Left ventricle myocardium inferior (tissue), 1 donor: ENCODE data around the gene AFF1. TPM values are rescaled to one million over a fixed set of nuclear protein-coding genes. Genes with fewer than 3 reads are reported as not detected.
A peak's percentile ranks its signal among the peaks of the same experiment; 100 is the strongest.

Experiments used
- DNase-seq: peaks from one replicate; pipeline ENCODE4 v3.0.0-alpha.2; 2020
- H3K27ac ChIP-seq: fragments of 200-600 bp; replicated peaks from 2 replicates; pipeline ENCODE4 v1.8.0; 2021
- H3K27me3 ChIP-seq: fragments of 200-600 bp; 2 replicates; pipeline ENCODE4 v1.8.0; 2021; ENCODE audit warnings: low read depth
- H3K36me3 ChIP-seq: fragments of 200-600 bp; 2 replicates; pipeline ENCODE4 v1.8.0; 2021
- H3K4me1 ChIP-seq: fragments of 200-600 bp; 2 replicates; pipeline ENCODE4 v1.8.0; 2021
- H3K4me3 ChIP-seq: fragments of 200-600 bp; 2 replicates; pipeline ENCODE4 v1.8.0; 2021; ENCODE audit warnings: mild to moderate bottlenecking, moderate library complexity
- H3K9me3 ChIP-seq: fragments of 200-600 bp; replicated peaks from 2 replicates; pipeline ENCODE4 v1.8.0; 2021
- CTCF ChIP-seq: fragments of 200-600 bp; IDR thresholded peaks from 2 replicates; pipeline ENCODE4 v1.8.0; 2021; ENCODE audit warnings: antibody characterized with exemption, mild to moderate bottlenecking, borderline replicate concordance
- intact Hi-C: fragments of 100-400 bp; cut with micrococcal nuclease; formaldehyde crosslinking; loops from one replicate; pipeline ENCODE4 v1.11.0; 2022
- total RNA-seq: library from RNA; stranded (reverse); fragmentation: NEBNext Ultra II Directional; extraction: Animal tissue kit (Norgen Biotek cat#: 25700); gene quantifications from one replicate; pipeline ENCODE4 v1.2.1, GENCODE V29; 2021
- donor health status: DM: no; HTN: yes; CAD: no; lungs with severe emphysema.

The AFF1 gene
- total RNA-seq, 1 donor from 2014 or later = 67.9 TPM

- Histone ChIP-seq H3K9me3 (no peaks in the 10 kb centered on the region), H3K36me3 (peaks cover 8% of the 10 kb centered on the region), H3K4me3 (no peak overlapping the region), H3K27ac (no peak overlapping the region), H3K4me1 (no peaks in the 10 kb centered on the region), H3K27me3 (no peaks in the 10 kb centered on the region)
- DNase-seq = no peak
- TF ChIP-seq CTCF = peak; percentile 92
- intact Hi-C loops = loop anchor here (5.0 kb wide), 1 partner anchor 87 kb away; no protein-coding TSS in a partner anchor
Observed at GRCh38 chr4:87150498-87151261, 215.9 kb downstream of the AFF1 start.

GRCh38 chr4:87151730-87152129, 216.9 kb downstream of the AFF1 start:
- intact Hi-C loops = loop anchor here (5.0 kb wide), 1 partner anchor 86 kb away; no protein-coding TSS in a partner anchor
- H3K27ac ChIP-seq = no peak overlapping the region

GRCh38 chr4:87152310-87153041, 217.7 kb downstream of the AFF1 start:
- no peaks in the 10 kb centered on the region for H3K4me1 ChIP-seq
- H3K9me3 ChIP-seq = no peaks in the 10 kb centered on the region
- no peaks in the 10 kb centered on the region for H3K36me3 ChIP-seq
- TF ChIP-seq CTCF = no peak
- no peak overlapping the region for H3K27ac ChIP-seq
- intact Hi-C loops = loop anchor here (5.0 kb wide), 1 partner anchor 85 kb away; no protein-coding TSS in a partner anchor
- no peaks in the 10 kb centered on the region for H3K27me3 ChIP-seq
- DNase-seq = no peak
- H3K4me3 ChIP-seq = no peak overlapping the region

More at GRCh38 chr4:87151730-87152129, 216.9 kb downstream of the AFF1 start:
- no peak for DNase-seq
- H3K9me3 ChIP-seq = no peaks in the 10 kb centered on the region
- no peaks in the 10 kb centered on the region for H3K4me1 ChIP-seq
- H3K27me3 ChIP-seq = no peaks in the 10 kb centered on the region
- no peak overlapping the region for H3K4me3 ChIP-seq
- no peak for TF ChIP-seq CTCF
- H3K36me3 ChIP-seq = no peaks in the 10 kb centered on the region

DNA sequence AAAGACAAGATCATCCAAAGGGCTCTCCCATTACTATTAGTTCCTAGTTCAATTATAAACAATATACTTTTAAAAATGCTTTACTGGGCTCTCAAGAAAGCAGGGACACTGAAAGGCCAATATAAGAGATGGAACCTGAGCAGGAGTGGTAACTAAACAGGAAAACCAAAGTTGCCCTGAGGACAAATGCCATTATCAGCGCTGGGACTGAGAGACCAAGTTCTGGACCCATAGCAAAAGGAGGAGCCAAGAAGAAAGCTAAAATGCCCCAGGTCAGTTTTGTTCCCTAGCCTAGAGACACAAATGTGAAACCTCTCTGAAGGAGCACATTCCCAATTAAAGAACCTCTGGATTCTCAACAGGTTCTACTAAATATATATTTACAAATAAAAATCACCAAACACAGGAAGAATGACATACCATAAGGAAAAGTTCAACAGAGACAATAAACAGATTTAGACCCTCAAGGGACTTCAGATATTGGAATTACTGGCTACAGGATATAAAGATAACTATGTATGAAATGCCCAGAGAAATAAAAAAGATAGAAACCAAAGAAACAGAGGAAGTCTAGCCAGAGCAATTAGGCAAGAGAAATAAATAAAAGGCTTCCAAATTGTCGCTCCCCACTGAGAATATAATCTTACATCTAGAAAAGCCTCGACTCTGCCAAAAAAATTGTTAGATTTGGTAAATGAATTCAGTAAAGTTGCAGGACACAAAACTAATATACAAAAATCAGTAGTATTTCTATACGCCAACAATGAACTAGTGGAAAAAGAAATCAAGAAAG, 218.5 kb downstream of the AFF1 start:
- no peaks in the 10 kb centered on the region for H3K27me3 ChIP-seq
- no peak for DNase-seq
- no peaks in the 10 kb centered on the region for H3K9me3 ChIP-seq
- no peaks in the 10 kb centered on the region for H3K4me1 ChIP-seq
- H3K4me3 ChIP-seq = no peak overlapping the region
- H3K27ac ChIP-seq = no peak overlapping the region
- TF ChIP-seq CTCF = no peak
- intact Hi-C loops = loop anchor here (5.0 kb wide), 1 partner anchor 84 kb away; no protein-coding TSS in a partner anchor
- no peaks in the 10 kb centered on the region for H3K36me3 ChIP-seq

GRCh38 chr4:87165892-87166291, 231.1 kb downstream of the AFF1 start:
- TF ChIP-seq CTCF = no peak
- Histone ChIP-seq H3K27ac (no peak overlapping the region), H3K36me3 (peaks cover 50% of the 10 kb centered on the region), H3K4me1 (no peaks in the 10 kb centered on the region), H3K27me3 (no peaks in the 10 kb centered on the region), H3K9me3 (no peaks in the 10 kb centered on the region), H3K4me3 (no peak overlapping the region)
- intact Hi-C loops = no loop called here
- no peak for DNase-seq
